ENCODE results near the gene ENTPD5. TPM values are rescaled to one million over a fixed set of nuclear protein-coding genes. Genes with fewer than 3 reads are reported as not detected.

The ENTPD5 gene
- total and polyA plus RNA-seq, 2 of the 4 experiments (the other 2 are of a cell fraction) = 7.3 to 8.1 TPM

- H3K4me3 ChIP-seq (ENCODE audit: insufficient read depth, low read depth, low read length) = no peak overlapping the region
- H3K36me3 ChIP-seq (ENCODE audit: control insufficient read depth, insufficient read depth, low read length) = no peaks in the 10 kb centered on the region
- H4K20me1 ChIP-seq (ENCODE audit: insufficient read depth, low read length) = no peaks in the 10 kb centered on the region; the same call in 1 of the 2 replicates
- no peak overlapping the region for H2AFZ ChIP-seq (replicated peaks; ENCODE audit: low read length, poor library complexity)
- in situ Hi-C loops (cut with MboI; ENCODE audit: low sequenced_read_pairs) (no loop called here), intact Hi-C loops (cut with micrococcal nuclease) (no loop called here), dilution Hi-C loops (cut with HindIII; ENCODE audit: low sequenced_read_pairs, unreplicated experiment) (no loop called here)
- H3K18ac ChIP-seq (ENCODE audit: low read depth, low read length) = no peak overlapping the region
- no peaks in the 10 kb centered on the region for H3K27me3 ChIP-seq (ENCODE audit: control insufficient read depth, insufficient read depth, low read length)
- no peak overlapping the region for H3K56ac ChIP-seq (ENCODE audit: extremely low read depth, insufficient read depth, low read length)
- no peaks in the 10 kb centered on the region for H3K9me3 ChIP-seq (ENCODE audit: control insufficient read depth, insufficient read depth, low read length)
- H2BK20ac ChIP-seq (ENCODE audit: low read depth, low read length) = no peak overlapping the region
- no peak for ATAC-seq (ENCODE audit: low read depth)
- ChIA-PET CTCF (no interaction called here), POLR2A (ENCODE audit: unreplicated experiment) (no interaction called here)
- TF ChIP-seq MAZ (IDR thresholded peaks at IDR 0.05; ENCODE audit: borderline replicate concordance, low read depth, low read length) (no peak), SMC3 (IDR thresholded peaks at IDR 0.05; ENCODE audit: low read depth, low read length) (no peak), MXI1 (IDR thresholded peaks at IDR 0.05; ENCODE audit: borderline replicate concordance, low read depth, low read length) (no peak), CEBPB (IDR thresholded peaks at IDR 0.05; ENCODE audit: low read depth, low read length) (no peak)
- H4K8ac ChIP-seq (ENCODE audit: low read depth in 2 of 2, low read length in 2 of 2) = no peak overlapping the region
- H3K23ac ChIP-seq (ENCODE audit: low read depth, low read length) = no peak overlapping the region
- H2BK15ac ChIP-seq (ENCODE audit: low read depth, low read length) = no peak overlapping the region
- H3K9me1 ChIP-seq (ENCODE audit: insufficient read depth, low read length) = no peaks in the 10 kb centered on the region
- no peak overlapping the region for H4K5ac ChIP-seq (ENCODE audit: low read depth, low read length)
- BruUV-seq (replicated peaks) = no TSS peak
- H3K27ac ChIP-seq (ENCODE audit: insufficient read depth, low read length) = no peak overlapping the region
- no peak overlapping the region for H3K9ac ChIP-seq (ENCODE audit: low read depth, low read length)
- no peak overlapping the region for H2AK9ac ChIP-seq (replicated peaks; ENCODE audit: low read depth, low read length, poor library complexity)
- no CpG with 5 or more reads among the region's 4 CpGs for WGBS, 2 experiments (ENCODE audit: extremely low coverage in 2 of 2, insufficient read length in 1 of 2)
- peaks cover 0 to 11% of the 10 kb centered on the region in 2 experiments; a peak in 1 of 4 replicates for H3K79me1 ChIP-seq (ENCODE audit: low read depth in 1 of 2, low read length in 2 of 2)
- H2BK5ac ChIP-seq (ENCODE audit: low read depth, low read length, poor library complexity, severe bottlenecking) = no peak overlapping the region
- DNase-seq = no peak
- no peak overlapping the region for H2BK120ac ChIP-seq (ENCODE audit: low read depth, low read length)
- H3K14ac ChIP-seq (replicated peaks; ENCODE audit: low read depth, low read length) = no peak overlapping the region
- H3K4ac ChIP-seq (ENCODE audit: low read depth, low read length) = no peak overlapping the region
- peaks cover 2% of the 10 kb centered on the region; the same call in 1 of the 2 replicates for H3K4me1 ChIP-seq (ENCODE audit: control insufficient read depth, insufficient read depth, low read length)
- H2AK5ac ChIP-seq (ENCODE audit: low read depth, low read length) = no peak overlapping the region
- no peak overlapping the region for H4K91ac ChIP-seq (ENCODE audit: insufficient read depth, low read depth, low read length)
- H3K4me2 ChIP-seq (ENCODE audit: low read depth, low read length) = no peak overlapping the region
Observed at GRCh38 chr14:74022346-74022745, 3.3 kb upstream of the ENTPD5 start.
